ENCODE measurements around the gene PCSK7. TPM values are rescaled to one million over a fixed set of nuclear protein-coding genes. Genes with fewer than 3 reads are reported as not detected.
A peak's percentile ranks its signal among the peaks of the same experiment; 100 is the strongest.

The PCSK7 gene
- total RNA-seq, 1 experiment from 2014 or later, result 33.7 TPM

GRCh38 chr11:117230999-117231841, 653 bp downstream of the PCSK7 start:
- DNase-seq (ENCODE audit: low read depth), result no peak

- DNase-seq (ENCODE audit: low read depth), result no peak
Measured at GRCh38 chr11:117230286-117230961, 1.4 kb downstream of the PCSK7 start.

GRCh38 chr11:117229931-117230285, 2.0 kb downstream of the PCSK7 start:
- DNase-seq (ENCODE audit: low read depth), result no peak

GRCh38 chr11:117229411-117229810, 2.5 kb downstream of the PCSK7 start:
- DNase-seq (ENCODE audit: low read depth), result no peak

GRCh38 chr11:117228091-117228490, 3.8 kb downstream of the PCSK7 start:
- DNase-seq (ENCODE audit: low read depth), result no peak

GRCh38 chr11:117226388-117227385, 5.2 kb downstream of the PCSK7 start:
- DNase-seq (ENCODE audit: low read depth), result peak; percentile 68

- DNase-seq (ENCODE audit: low read depth), result no peak
Measured at GRCh38 chr11:117225553-117226170, 6.2 kb downstream of the PCSK7 start.

GRCh38 chr11:117223741-117224689, 7.9 kb downstream of the PCSK7 start:
- no peak for DNase-seq (ENCODE audit: low read depth)

GRCh38 chr11:117222991-117223740, 8.7 kb downstream of the PCSK7 start:
- DNase-seq (ENCODE audit: low read depth), result no peak

- peak; percentile 69 for DNase-seq (ENCODE audit: low read depth)
Measured at GRCh38 chr11:117221775-117222517, 9.9 kb downstream of the PCSK7 start.

GRCh38 chr11:117220999-117221774, 10.7 kb downstream of the PCSK7 start:
- no peak for DNase-seq (ENCODE audit: low read depth)

GRCh38 chr11:117220568-117220967, 11.3 kb downstream of the PCSK7 start:
- DNase-seq (ENCODE audit: low read depth), result no peak

GRCh38 chr11:117219995-117220394, 11.9 kb downstream of the PCSK7 start:
- no peak for DNase-seq (ENCODE audit: low read depth)

GRCh38 chr11:117219455-117219854, 12.4 kb downstream of the PCSK7 start:
- DNase-seq (ENCODE audit: low read depth), result no peak

GRCh38 chr11:117219001-117219400, 12.9 kb downstream of the PCSK7 start:
- no peak for DNase-seq (ENCODE audit: low read depth)

- DNase-seq (ENCODE audit: low read depth), result no peak
Measured at GRCh38 chr11:117218133-117218915, 13.5 kb downstream of the PCSK7 start.

All from Daoy (cell line).